ENCODE measurements around the gene TCF4.

TCF4 gene

DNA sequence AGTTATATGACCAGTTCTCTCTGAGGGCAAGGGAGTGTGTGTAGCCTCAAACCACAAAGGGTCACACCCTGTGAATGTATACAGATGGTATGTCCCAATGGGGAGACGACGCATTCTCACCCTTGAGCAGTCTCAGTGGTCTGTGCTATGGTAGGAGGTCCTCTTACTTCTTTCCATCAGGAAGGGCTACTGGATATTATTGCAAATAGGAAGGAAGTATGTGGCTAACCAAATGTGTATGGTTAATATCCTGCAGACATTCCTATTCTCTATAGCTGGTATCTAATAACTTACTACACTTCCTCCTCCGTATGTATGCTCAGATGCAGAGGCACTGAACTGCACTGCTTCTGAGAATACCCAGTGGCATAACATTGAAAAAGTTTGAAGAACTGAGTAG is 322.0 kb downstream of the TCF4 start:
- no peak for DNase-seq (ENCODE audit: low read depth in 2 of 2)

- DNase-seq (ENCODE audit: low read depth in 2 of 2), result no peak
Observed at GRCh38 chr18:55265130-55265675, 322.8 kb downstream of the TCF4 start.

DNA sequence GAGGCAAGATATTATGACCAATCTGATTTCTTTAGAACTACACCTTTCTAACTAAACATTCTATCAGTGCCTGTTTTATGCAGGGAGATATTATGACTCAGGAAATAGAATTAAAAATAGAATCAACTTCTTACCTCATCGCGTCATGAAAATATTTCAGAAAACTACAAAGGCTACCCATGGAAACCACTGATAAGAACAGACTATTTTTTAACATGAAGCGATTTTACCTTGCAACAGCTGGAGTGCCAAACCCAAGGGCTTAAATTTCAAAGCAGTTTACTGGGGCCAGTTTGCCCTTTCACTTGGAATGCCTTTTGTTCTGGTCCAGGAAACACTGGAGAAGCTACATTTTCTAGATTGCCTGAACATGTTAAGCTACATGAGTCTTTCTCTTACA is 323.9 kb downstream of the TCF4 start:
- DNase-seq (ENCODE audit: low read depth in 2 of 2), result no peak

DNA sequence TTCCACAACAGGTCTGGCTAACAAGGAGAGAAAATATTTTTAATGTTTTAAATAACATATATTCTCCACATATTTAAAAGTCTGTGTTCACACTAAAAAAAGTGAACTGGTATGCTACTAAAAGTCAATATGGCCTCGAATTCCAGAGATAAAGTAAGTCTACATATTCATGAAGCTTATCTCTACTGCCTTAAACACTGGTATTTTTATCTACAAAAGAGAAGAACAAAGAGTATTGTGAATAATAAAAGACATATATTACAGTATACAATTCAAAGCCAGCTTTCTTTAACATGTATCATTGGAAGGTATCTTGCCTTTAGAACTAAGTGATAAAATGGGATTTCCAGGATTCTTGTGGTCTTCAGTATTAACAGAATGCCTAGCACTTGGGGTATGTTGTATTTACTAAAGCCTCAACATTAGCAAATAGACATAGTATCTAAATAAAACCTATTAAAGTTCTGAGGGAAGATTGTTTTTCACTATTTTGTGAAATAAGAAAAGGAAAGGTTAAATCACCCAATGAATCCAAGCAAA is 325.9 kb downstream of the TCF4 start:
- DNase-seq (ENCODE audit: low read depth in 2 of 2), result no peak

GRCh38 chr18:55261253-55261652 is 326.7 kb downstream of the TCF4 start:
- DNase-seq (ENCODE audit: low read depth in 2 of 2), result no peak

- no peak for DNase-seq (ENCODE audit: low read depth in 2 of 2)
Observed at GRCh38 chr18:55258088-55258487, 329.9 kb downstream of the TCF4 start.

DNA sequence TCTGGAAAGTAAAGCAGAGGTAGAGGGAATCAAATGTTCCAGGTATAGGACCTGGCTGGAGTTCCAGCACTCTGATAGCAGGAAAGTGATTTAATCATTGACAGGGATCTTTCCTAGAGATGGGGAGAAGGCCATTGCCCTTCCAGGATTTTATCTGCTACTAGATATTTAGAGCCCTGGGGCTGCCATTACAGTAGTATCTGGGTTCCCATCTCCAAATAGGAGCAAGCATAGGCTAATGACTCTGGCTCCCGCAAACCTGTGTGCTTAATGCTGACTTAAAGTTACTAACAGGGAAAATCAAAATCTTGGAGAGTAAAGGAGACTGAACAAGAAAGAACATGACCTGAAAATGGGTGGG is 331.1 kb downstream of the TCF4 start:
- no peak for DNase-seq (ENCODE audit: low read depth in 2 of 2)

- no peak for DNase-seq (ENCODE audit: low read depth in 2 of 2)
Observed at GRCh38 chr18:55256226-55256928, 331.6 kb downstream of the TCF4 start.

DNA sequence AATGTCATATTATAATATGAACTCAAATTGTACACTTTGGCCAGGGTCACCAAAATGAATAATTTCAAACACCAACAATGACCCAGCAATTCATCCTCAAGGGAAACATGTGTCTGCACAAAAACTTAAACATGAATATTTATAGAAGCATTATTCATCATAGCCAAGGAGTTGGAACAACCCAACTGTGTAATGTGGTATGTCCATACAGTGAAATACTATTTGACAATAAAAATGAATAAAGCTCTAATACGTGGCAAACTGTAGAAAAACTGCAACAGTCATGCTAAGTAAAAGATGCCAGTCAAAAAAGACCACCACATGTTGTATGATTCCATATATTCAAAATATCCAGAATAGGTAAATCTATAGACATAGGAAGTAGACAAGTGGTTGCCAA is 334.2 kb downstream of the TCF4 start:
- no peak for DNase-seq (ENCODE audit: low read depth in 2 of 2)

DNA sequence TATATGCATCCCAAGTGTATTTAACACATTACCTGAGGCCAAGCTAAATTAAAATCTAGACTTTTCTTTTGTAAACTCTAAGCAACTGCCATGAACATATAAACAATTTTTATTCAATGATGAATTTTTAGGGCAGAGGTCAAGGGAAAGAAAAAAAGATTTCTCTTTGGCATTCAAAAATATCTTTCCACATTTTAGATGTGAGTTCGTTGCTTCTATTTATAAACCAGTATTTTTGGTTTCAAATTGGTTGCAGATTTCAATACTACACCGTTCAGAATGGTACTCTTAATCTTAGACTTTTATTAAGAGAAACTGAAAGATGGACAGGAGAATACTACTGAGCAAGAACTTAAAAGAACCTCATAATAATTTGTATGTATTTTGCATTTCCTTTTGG is 335.1 kb downstream of the TCF4 start:
- DNase-seq (ENCODE audit: low read depth in 2 of 2), result no peak

DNA sequence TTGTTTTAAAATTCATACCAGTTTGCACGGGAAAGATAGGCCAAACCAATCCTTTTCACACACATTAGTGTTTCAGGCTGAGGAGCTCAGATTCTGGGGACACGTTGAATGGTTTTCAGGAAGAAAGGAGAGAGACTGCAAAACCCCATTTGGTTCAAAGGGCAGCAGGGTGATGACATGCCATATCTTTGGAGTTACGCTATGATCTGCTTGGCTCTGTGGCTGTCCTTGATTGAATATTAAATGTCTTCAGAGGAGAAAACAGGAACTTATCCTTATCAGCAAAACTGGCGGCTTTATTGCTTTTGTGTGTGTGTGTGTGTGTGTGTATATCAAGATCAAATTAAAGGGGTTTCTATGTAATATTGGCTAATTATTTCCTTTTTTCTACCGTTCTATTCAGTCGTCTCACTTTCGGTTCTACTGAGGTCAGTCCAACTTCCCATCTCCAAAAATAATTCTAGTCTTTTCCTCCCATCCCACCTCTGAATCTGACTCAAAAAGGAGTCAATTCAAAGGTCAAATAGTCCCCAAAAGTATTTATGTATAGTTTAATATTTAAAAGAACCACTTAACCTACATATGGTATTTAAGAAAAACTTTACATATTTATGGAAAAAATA is 335.8 kb downstream of the TCF4 start:
- no peak for DNase-seq (ENCODE audit: low read depth in 2 of 2)

GRCh38 chr18:55251254-55251971 is 336.6 kb downstream of the TCF4 start:
- no peak for DNase-seq (ENCODE audit: low read depth in 2 of 2)

GRCh38 chr18:55250768-55251173 is 337.2 kb downstream of the TCF4 start:
- no peak for DNase-seq (ENCODE audit: low read depth in 2 of 2)

DNA sequence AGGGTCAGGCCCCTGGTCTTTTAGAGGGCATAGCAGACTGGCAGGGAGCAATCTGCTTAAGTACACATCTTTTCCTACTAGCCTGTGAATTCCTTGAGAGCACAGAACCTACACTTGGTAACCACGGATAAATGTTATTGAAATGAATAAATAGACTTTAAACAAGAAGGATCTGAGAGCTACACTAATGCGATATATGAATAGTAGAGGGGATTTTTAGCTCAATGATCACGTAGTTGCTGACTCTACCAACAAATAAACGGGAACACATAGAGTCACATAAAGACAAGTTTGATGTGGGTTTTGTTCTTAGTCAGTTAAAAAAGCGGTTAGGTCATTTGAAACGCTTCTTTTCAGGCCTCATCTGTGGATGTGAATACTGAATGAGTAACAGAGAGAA is 338.4 kb downstream of the TCF4 start:
- DNase-seq (ENCODE audit: low read depth in 2 of 2), result no peak

DNA sequence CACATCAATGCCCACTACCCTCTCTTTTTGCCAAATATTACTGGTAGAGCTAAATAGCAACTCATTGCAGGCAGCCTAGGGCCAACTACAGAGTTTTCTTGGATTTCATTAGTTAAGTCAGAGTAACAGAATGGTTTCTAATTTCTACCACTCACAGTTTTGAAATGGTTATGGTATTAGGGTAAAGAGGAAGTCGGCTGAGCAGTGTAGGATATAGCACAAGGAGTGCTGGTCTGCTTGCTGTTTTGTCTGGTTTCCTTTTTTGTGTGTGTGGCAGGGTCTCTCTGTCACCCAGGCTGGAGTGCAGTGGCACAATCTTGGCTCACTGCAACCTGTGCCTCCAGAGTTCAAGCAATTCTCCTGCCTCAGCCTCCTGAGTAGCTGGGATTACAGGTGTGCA is 339.5 kb downstream of the TCF4 start:
- DNase-seq (ENCODE audit: low read depth in 2 of 2), result no peak

DNA sequence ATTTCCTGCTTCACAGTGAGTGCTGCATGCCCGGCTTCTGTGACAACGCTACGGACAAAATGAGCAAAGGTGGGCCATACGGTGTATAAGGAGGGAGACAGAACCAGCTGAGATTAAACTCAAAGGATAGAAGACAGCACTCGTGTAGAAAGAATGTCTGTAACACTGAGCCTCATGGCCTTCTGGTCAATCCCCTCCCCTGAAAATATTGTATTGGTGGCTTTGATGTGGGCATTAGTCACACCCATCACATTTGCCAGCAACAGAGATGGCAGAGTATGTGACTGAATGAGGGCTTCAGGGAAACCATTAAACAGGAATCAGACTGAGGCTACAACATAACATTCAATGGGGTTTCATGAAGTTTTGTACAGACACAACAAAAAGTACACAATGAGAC is 341.0 kb downstream of the TCF4 start:
- DNase-seq (ENCODE audit: low read depth in 2 of 2), result no peak

DNA sequence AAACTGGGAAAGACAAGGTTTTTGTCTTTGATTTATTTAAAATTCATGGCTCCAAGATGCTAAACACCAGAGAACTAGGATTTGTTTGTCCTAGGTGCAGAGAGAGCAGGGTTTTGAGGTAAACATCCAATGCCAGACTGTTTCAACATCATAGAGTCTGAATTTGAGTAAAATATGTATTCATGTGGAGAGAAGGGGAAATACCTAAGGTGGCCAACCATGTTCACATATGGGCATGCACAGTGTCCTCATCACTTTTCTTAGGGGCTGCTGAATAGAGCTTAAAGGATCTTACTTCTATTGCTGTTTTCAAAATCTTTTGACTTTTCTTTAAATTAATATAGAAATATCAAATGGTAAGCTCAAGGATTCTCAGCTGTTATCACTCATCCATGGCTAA is 341.7 kb downstream of the TCF4 start:
- DNase-seq (ENCODE audit: low read depth in 2 of 2), result no peak

GRCh38 chr18:55245211-55245614 is 342.8 kb downstream of the TCF4 start:
- DNase-seq (ENCODE audit: low read depth in 2 of 2), result no peak

DNA sequence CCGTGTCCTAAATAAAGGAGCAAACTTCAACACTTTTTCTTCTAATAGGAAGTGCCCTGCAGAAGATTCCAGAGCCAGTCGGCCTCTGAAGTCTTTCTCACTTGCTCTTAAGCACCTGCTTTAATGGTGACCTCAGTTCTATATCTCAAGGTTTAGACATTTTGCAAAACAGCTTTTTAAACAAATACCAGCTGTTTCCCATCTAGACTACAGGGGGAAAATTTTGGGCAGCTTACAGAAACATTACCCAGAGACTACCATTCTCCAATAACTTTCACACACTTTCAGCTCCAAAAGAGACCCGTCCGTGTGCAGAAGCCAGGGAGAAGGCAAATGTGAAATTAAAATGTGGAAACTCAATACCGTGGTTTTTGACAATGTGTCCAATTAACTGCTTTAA is 343.4 kb downstream of the TCF4 start:
- DNase-seq (ENCODE audit: low read depth in 2 of 2), result no peak

DNA sequence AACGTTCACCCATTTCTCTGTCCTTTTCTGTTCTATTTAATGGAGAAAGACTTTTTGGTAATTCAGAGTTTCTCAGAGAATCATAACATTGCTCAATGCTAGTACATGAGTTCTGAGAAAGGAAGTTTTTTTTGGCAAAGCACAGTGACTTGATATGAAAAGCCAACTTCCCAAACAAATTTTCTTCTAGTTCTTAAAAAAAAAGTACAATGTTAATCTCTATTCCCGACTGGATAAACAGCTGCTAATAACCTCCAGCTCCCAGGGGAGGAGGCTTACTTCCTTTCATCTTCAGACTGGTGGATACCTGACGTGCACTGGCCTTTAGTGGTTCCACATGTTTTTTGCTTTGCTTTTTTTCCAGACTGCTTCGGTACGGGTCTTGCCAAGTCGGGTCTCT is 344.1 kb downstream of the TCF4 start:
- no peak for DNase-seq (ENCODE audit: low read depth in 2 of 2)

DNA sequence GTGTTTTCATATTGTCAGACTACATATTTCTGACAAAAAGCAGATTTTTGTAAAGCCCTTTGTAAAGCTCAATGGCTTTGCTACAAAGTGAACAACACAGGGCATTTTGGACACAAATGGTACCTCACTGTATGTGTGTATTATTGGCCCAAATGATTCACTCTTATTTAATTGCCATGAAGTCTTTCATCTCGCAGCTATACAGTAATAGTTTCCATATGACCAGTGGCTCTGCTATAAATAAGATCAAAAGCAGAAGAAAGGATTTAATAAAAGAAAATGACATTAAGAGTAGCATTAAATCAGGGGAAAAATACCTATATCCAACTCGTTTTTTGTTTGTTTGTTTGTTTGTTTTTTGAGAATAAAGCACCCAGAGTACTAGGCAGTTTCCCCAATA is 344.7 kb downstream of the TCF4 start:
- DNase-seq (ENCODE audit: low read depth in 2 of 2), result no peak

- DNase-seq (ENCODE audit: low read depth in 2 of 2), result no peak
Observed at GRCh38 chr18:55240978-55241377, 347.0 kb downstream of the TCF4 start.

- no peak for DNase-seq (ENCODE audit: low read depth in 2 of 2)
Observed at GRCh38 chr18:55239740-55240139, 348.3 kb downstream of the TCF4 start.

Data from stimulated activated CD8-positive, alpha-beta memory T cell treated with anti-CD3 and anti-CD28 coated beads, Interleukin-7, amount 100 ng/mL, for 1 hour (primary cell).